ENCODE results near the gene KCNG3. TPM values are rescaled to one million over a fixed set of nuclear protein-coding genes. Genes with fewer than 3 reads are reported as not detected.

Gene KCNG3
- total and polyA plus RNA-seq, 4 donors = 0.06 to 2.8 (median 0.29) TPM

GRCh38 chr2:42470706-42471105 is 23.1 kb downstream of the KCNG3 start:
- 89 to 93% methylated on average over 4 of the region's 4 CpGs for WGBS, 2 donors
- no peak for TF ChIP-seq CTCF (IDR thresholded peaks at IDR 0.05; ENCODE audit: control extremely low read depth, extremely low read depth)
- H3K36me3 ChIP-seq (ENCODE audit: control insufficient read depth in 4 of 4, insufficient read depth in 4 of 4, low read length in 4 of 4) = no peaks in the 10 kb centered on the region

GRCh38 chr2:42464631-42465030 is 29.2 kb downstream of the KCNG3 start:
- H3K36me3 ChIP-seq (ENCODE audit: control insufficient read depth in 4 of 4, insufficient read depth in 4 of 4, low read length in 4 of 4) = no peaks in the 10 kb centered on the region
- H3K4me3 ChIP-seq = no peak overlapping the region
- 59 to 73% methylated on average over 4 of the region's 4 CpGs for WGBS, 2 donors
- H3K27ac ChIP-seq (ENCODE audit: low read depth in 1 of 2, low read length in 1 of 2) = no peak overlapping the region
- TF ChIP-seq CTCF (IDR thresholded peaks at IDR 0.05; ENCODE audit: control extremely low read depth, extremely low read depth) = no peak
- no peak for DNase-seq
- peaks cover 0 to 2% (median 0%) of the 10 kb centered on the region in 3 donors for H3K27me3 ChIP-seq (ENCODE audit: control insufficient read depth in 3 of 3, insufficient read depth in 3 of 3, low read length in 2 of 3)
- H3K9me3 ChIP-seq (ENCODE audit: control insufficient read depth in 4 of 4, insufficient read depth in 3 of 4, low read length in 3 of 4) = peaks cover 0 to 3% (median 0%) of the 10 kb centered on the region in 4 donors
- no peak for ATAC-seq (ENCODE audit: insufficient read depth, low FRiP score)
- H3K9ac ChIP-seq (ENCODE audit: insufficient read depth in 1 of 2, low read length in 2 of 2) = no peak overlapping the region
- H3K4me1 ChIP-seq (ENCODE audit: control insufficient read depth in 5 of 5, insufficient read depth in 5 of 5, low read length in 5 of 5) = no peaks in the 10 kb centered on the region

More at GRCh38 chr2:42470706-42471105, 23.1 kb downstream of the KCNG3 start:
- H3K9me3 ChIP-seq (ENCODE audit: control insufficient read depth in 4 of 4, insufficient read depth in 3 of 4, low read length in 3 of 4) = peaks cover 0 to 3% (median 0%) of the 10 kb centered on the region in 4 donors
- ATAC-seq (ENCODE audit: insufficient read depth, low FRiP score) = no peak
- no peaks in the 10 kb centered on the region for H3K27me3 ChIP-seq (ENCODE audit: control insufficient read depth in 3 of 3, insufficient read depth in 3 of 3, low read length in 2 of 3)
- H3K9ac ChIP-seq (ENCODE audit: insufficient read depth in 1 of 2, low read length in 2 of 2) = no peak overlapping the region
- no peak overlapping the region for H3K27ac ChIP-seq (ENCODE audit: low read depth in 1 of 2, low read length in 1 of 2)
- no peak overlapping the region for H3K4me3 ChIP-seq
- no peaks in the 10 kb centered on the region for H3K4me1 ChIP-seq (ENCODE audit: control insufficient read depth in 5 of 5, insufficient read depth in 5 of 5, low read length in 5 of 5)
- DNase-seq = no peak

DNA sequence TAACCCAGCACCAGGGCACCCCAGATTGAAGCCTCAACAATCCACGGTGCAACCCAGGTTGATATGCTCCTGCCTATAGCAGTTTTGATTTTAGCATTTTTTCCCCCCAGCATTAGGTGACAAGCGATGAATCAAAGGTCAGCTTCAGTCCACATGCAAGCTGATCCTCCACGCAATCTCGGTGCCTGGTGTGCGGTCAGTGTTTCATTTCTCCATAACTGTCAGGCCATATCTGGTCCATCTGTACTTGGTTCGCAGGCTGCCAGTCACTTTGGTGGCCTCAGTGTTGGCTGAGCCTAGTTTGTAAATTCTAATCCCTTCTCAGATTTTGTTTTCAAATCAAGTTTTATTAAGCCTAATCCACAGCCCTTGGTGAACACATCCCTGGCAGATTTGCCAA is 30.2 kb downstream of the KCNG3 start:
- Histone ChIP-seq H3K9ac (ENCODE audit: insufficient read depth in 1 of 2, low read length in 2 of 2) (no peak overlapping the region), H3K27ac (ENCODE audit: low read depth in 1 of 2, low read length in 1 of 2) (no peak overlapping the region), H3K9me3 (ENCODE audit: control insufficient read depth in 4 of 4, insufficient read depth in 3 of 4, low read length in 3 of 4) (peaks cover 0 to 1% (median 0%) of the 10 kb centered on the region in 4 donors), H3K4me3 (no peak overlapping the region), H3K36me3 (ENCODE audit: control insufficient read depth in 4 of 4, insufficient read depth in 4 of 4, low read length in 4 of 4) (no peaks in the 10 kb centered on the region), H3K27me3 (ENCODE audit: control insufficient read depth in 3 of 3, insufficient read depth in 3 of 3, low read length in 2 of 3) (peaks cover 0 to 2% (median 0%) of the 10 kb centered on the region in 3 donors), H3K4me1 (ENCODE audit: control insufficient read depth in 5 of 5, insufficient read depth in 5 of 5, low read length in 5 of 5) (no peaks in the 10 kb centered on the region)
- 92 to 94% methylated on average over 6 of the region's 6 CpGs for WGBS, 2 donors
- no peak for ATAC-seq (ENCODE audit: insufficient read depth, low FRiP score)
- DNase-seq = no peak
- TF ChIP-seq CTCF (IDR thresholded peaks at IDR 0.05; ENCODE audit: control extremely low read depth, extremely low read depth) = no peak

DNA sequence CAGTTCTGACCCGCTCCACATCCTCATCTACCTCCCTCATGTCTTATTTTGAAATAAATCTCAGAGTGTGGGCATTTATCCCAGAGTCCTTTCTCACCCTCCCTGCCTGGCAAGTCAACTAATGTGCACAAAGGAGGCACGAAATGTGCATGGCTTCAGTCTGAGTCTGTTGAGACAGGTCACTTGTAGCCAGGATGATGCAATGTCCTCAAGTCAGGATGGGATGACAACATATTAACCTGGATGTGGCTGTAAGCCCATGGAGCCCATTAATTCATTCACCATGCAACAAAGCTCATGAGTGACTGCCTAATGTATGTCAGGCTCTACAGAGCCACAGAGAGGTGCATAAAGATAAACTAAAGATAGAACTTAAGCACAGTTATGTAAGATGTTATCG is 34.5 kb downstream of the KCNG3 start:
- Histone ChIP-seq H3K9me3 (ENCODE audit: control insufficient read depth in 4 of 4, insufficient read depth in 3 of 4, low read length in 3 of 4) (no peaks in the 10 kb centered on the region), H3K27me3 (ENCODE audit: control insufficient read depth in 3 of 3, insufficient read depth in 3 of 3, low read length in 2 of 3) (peaks cover 0 to 2% (median 0%) of the 10 kb centered on the region in 3 donors), H3K36me3 (ENCODE audit: control insufficient read depth in 4 of 4, insufficient read depth in 4 of 4, low read length in 4 of 4) (no peaks in the 10 kb centered on the region), H3K4me1 (ENCODE audit: control insufficient read depth in 5 of 5, insufficient read depth in 5 of 5, low read length in 5 of 5) (peaks cover 0 to 4% (median 0%) of the 10 kb centered on the region in 5 donors), H3K27ac (ENCODE audit: low read depth in 1 of 2, low read length in 1 of 2) (no peak overlapping the region), H3K9ac (ENCODE audit: insufficient read depth in 1 of 2, low read length in 2 of 2) (no peak overlapping the region), H3K4me3 (no peak overlapping the region)
- 87 to 98% methylated on average over 3 of the region's 3 CpGs for WGBS, 2 donors
- ATAC-seq (ENCODE audit: insufficient read depth, low FRiP score) = no peak
- TF ChIP-seq CTCF (IDR thresholded peaks at IDR 0.05; ENCODE audit: control extremely low read depth, extremely low read depth) = no peak
- no peak for DNase-seq
